ENCODE measurements around the gene REC8. TPM values are rescaled to one million over a fixed set of nuclear protein-coding genes. Genes with fewer than 3 reads are reported as not detected.
A peak's percentile ranks its signal among the peaks of the same experiment; 100 is the strongest.

Gene REC8
- total RNA-seq, 1 experiment from 2014 or later = 8.4 TPM

- ChIA-PET POLR2A (ENCODE audit: low non-redundant PET) (interaction anchor here (0.6 kb wide), 1 partner anchor 223 kb away, joined by 3 read pairs; no protein-coding TSS in a partner anchor), CTCF (no interaction called here)
- peak overlapping the region; percentile 90 for H3K4me3 ChIP-seq (ENCODE audit: low read depth, low read length, poor library complexity, severe bottlenecking)
- TSS peak; percentile 46 for BruUV-seq (replicated peaks)
- no peak for DNase-seq (ENCODE audit: low spot score)
- no peaks in the 10 kb centered on the region for H3K27me3 ChIP-seq (replicated peaks; ENCODE audit: insufficient read depth, low read depth, low read length, poor library complexity)
- no peak for TF ChIP-seq EZH2 (IDR thresholded peaks at IDR 0.05; ENCODE audit: borderline replicate concordance, low read depth, low read length, poor library complexity, severe bottlenecking)
- TF ChIP-seq CTCF (conservative IDR thresholded peaks at IDR 0.05; ENCODE audit: low read depth, low read length) = no peak
- peaks cover 48% of the 10 kb centered on the region for H3K36me3 ChIP-seq (ENCODE audit: insufficient read depth, low read length, poor library complexity, severe bottlenecking)
- peaks cover 12% of the 10 kb centered on the region for H3K4me1 ChIP-seq (ENCODE audit: insufficient read depth, low read length, poor library complexity, severe bottlenecking)
- intact Hi-C loops (cut with micrococcal nuclease; ENCODE audit: unreplicated experiment) = loop anchor here (1.0 to 5.0 kb wide), 2 partner anchors 13 to 39 kb away; partner anchors contain the start of genes IPO4 and IRF9
- H3K9me3 ChIP-seq (ENCODE audit: low read depth, low read length, poor library complexity, severe bottlenecking) = no peaks in the 10 kb centered on the region
- peak overlapping the region; percentile 87 for H3K27ac ChIP-seq (ENCODE audit: low read depth, low read length, poor library complexity, severe bottlenecking)
Measured at GRCh38 chr14:24147761-24148428, 24.0 kb upstream of the REC8 start.

- intact Hi-C loops (cut with micrococcal nuclease; ENCODE audit: unreplicated experiment) = loop anchor here (5.0 kb wide), 1 partner anchor 38 kb away; the partner anchor contains the start of gene IPO4
- no peaks in the 10 kb centered on the region for H3K9me3 ChIP-seq (ENCODE audit: low read depth, low read length, poor library complexity, severe bottlenecking)
- H3K4me3 ChIP-seq (ENCODE audit: low read depth, low read length, poor library complexity, severe bottlenecking) = no peak overlapping the region
- no peak for DNase-seq (ENCODE audit: low spot score)
- no TSS peak for BruUV-seq (replicated peaks)
- TF ChIP-seq EZH2 (IDR thresholded peaks at IDR 0.05; ENCODE audit: borderline replicate concordance, low read depth, low read length, poor library complexity, severe bottlenecking) = no peak
- TF ChIP-seq CTCF (conservative IDR thresholded peaks at IDR 0.05; ENCODE audit: low read depth, low read length) = no peak
- POLR2A ChIA-PET (ENCODE audit: low non-redundant PET) = no interaction called here
- H3K4me1 ChIP-seq (ENCODE audit: insufficient read depth, low read length, poor library complexity, severe bottlenecking) = peaks cover 12% of the 10 kb centered on the region
- H3K27ac ChIP-seq (ENCODE audit: low read depth, low read length, poor library complexity, severe bottlenecking) = no peak overlapping the region
- H3K36me3 ChIP-seq (ENCODE audit: insufficient read depth, low read length, poor library complexity, severe bottlenecking) = peaks cover 41% of the 10 kb centered on the region
- H3K27me3 ChIP-seq (replicated peaks; ENCODE audit: insufficient read depth, low read depth, low read length, poor library complexity) = no peaks in the 10 kb centered on the region
- CTCF ChIA-PET = no interaction called here
Measured at GRCh38 chr14:24149302-24149969, 22.4 kb upstream of the REC8 start.

- TF ChIP-seq CTCF (conservative IDR thresholded peaks at IDR 0.05; ENCODE audit: low read depth, low read length) = no peak
- TF ChIP-seq EZH2 (IDR thresholded peaks at IDR 0.05; ENCODE audit: borderline replicate concordance, low read depth, low read length, poor library complexity, severe bottlenecking) = no peak
- ChIA-PET POLR2A (ENCODE audit: low non-redundant PET) (no interaction called here), CTCF (no interaction called here)
- Histone ChIP-seq H3K4me3 (ENCODE audit: low read depth, low read length, poor library complexity, severe bottlenecking) (no peak overlapping the region), H3K9me3 (ENCODE audit: low read depth, low read length, poor library complexity, severe bottlenecking) (no peaks in the 10 kb centered on the region), H3K4me1 (ENCODE audit: insufficient read depth, low read length, poor library complexity, severe bottlenecking) (peaks cover 12% of the 10 kb centered on the region), H3K36me3 (ENCODE audit: insufficient read depth, low read length, poor library complexity, severe bottlenecking) (peaks cover 43% of the 10 kb centered on the region), H3K27ac (ENCODE audit: low read depth, low read length, poor library complexity, severe bottlenecking) (no peak overlapping the region), H3K27me3 (replicated peaks; ENCODE audit: insufficient read depth, low read depth, low read length, poor library complexity) (no peaks in the 10 kb centered on the region)
- no TSS peak for BruUV-seq (replicated peaks)
- intact Hi-C loops (cut with micrococcal nuclease; ENCODE audit: unreplicated experiment) = no loop called here
- DNase-seq (ENCODE audit: low spot score) = no peak
Measured at GRCh38 chr14:24150061-24150460, 21.8 kb upstream of the REC8 start.
